H1 (cell line): ENCODE results near the gene TDRD9.

Experiments used
- MAFK ChIP-seq: IDR thresholded peaks from 2 replicates; pipeline ENCODE4 v1.6.1; 2012; ENCODE audit warnings: low read depth, mild to moderate bottlenecking, improper control_type of control experiment, low read length
- POLR2AphosphoS5 ChIP-seq: IDR thresholded peaks from 2 replicates; pipeline ENCODE4 v1.6.1; 2011; ENCODE audit warnings: low read depth, low read length
- SP1 ChIP-seq: IDR thresholded peaks from 2 replicates; pipeline ENCODE4 v1.6.1; 2011; ENCODE audit warnings: low read depth, low read length
- YY1 ChIP-seq: IDR thresholded peaks from 2 replicates; pipeline ENCODE4 v1.6.1; 2011; ENCODE audit warnings: low read depth, mild to moderate bottlenecking, low read length
- TF ChIP-seq, protein P1 (sequence below), 3 experiments: IDR thresholded peaks; 1 replicate in 2 of 3; 2 replicates in 1 of 3; pipeline versions ENCODE4 v1.5.1 to v1.6.1; 2011; ENCODE audit warnings: low read length in 3 of 3, mild to moderate bottlenecking in 3 of 3, inconsistent platforms in 2 of 3, low read depth in 1 of 3, moderate library complexity in 1 of 3; ENCODE audit not compliant: insufficient read depth in 1 of 3; ENCODE audit errors: control extremely low read depth in 1 of 3
- TF ChIP-seq, protein P2 (sequence below): IDR thresholded peaks from 2 replicates; pipeline ENCODE4 v1.6.1; 2012; ENCODE audit warnings: inconsistent platforms

- TF ChIP-seq, protein P1, sequence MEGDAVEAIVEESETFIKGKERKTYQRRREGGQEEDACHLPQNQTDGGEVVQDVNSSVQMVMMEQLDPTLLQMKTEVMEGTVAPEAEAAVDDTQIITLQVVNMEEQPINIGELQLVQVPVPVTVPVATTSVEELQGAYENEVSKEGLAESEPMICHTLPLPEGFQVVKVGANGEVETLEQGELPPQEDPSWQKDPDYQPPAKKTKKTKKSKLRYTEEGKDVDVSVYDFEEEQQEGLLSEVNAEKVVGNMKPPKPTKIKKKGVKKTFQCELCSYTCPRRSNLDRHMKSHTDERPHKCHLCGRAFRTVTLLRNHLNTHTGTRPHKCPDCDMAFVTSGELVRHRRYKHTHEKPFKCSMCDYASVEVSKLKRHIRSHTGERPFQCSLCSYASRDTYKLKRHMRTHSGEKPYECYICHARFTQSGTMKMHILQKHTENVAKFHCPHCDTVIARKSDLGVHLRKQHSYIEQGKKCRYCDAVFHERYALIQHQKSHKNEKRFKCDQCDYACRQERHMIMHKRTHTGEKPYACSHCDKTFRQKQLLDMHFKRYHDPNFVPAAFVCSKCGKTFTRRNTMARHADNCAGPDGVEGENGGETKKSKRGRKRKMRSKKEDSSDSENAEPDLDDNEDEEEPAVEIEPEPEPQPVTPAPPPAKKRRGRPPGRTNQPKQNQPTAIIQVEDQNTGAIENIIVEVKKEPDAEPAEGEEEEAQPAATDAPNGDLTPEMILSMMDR (IDR thresholded peaks at IDR 0.05; ENCODE audit: control extremely low read depth in 1 of 3, insufficient read depth in 1 of 3, low read depth in 1 of 3, low read length in 3 of 3) = no peak
- TF ChIP-seq MAFK (no peak), SP1 (no peak), POLR2AphosphoS5 (no peak), YY1 (no peak)
- TF ChIP-seq, protein P2, sequence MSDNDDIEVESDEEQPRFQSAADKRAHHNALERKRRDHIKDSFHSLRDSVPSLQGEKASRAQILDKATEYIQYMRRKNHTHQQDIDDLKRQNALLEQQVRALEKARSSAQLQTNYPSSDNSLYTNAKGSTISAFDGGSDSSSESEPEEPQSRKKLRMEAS = no peak
These were observed 144.3 kb downstream of the TDRD9 start for GRCh38 chr14:104072586-104072985.
